GM19324 (cell line): Measurements from ENCODE around the gene NFIA.
A peak's percentile ranks its signal among the peaks of the same experiment; 100 is the strongest.

Experiments used
- ATAC-seq: cut with Tn5 transposase; IDR thresholded peaks from one replicate; pipeline ENCODE4 v1.9.1; 2021; ENCODE audit warnings: mild to moderate bottlenecking, moderate library complexity; ENCODE audit not compliant: unreplicated experiment, low FRiP score

The NFIA gene

DNA sequence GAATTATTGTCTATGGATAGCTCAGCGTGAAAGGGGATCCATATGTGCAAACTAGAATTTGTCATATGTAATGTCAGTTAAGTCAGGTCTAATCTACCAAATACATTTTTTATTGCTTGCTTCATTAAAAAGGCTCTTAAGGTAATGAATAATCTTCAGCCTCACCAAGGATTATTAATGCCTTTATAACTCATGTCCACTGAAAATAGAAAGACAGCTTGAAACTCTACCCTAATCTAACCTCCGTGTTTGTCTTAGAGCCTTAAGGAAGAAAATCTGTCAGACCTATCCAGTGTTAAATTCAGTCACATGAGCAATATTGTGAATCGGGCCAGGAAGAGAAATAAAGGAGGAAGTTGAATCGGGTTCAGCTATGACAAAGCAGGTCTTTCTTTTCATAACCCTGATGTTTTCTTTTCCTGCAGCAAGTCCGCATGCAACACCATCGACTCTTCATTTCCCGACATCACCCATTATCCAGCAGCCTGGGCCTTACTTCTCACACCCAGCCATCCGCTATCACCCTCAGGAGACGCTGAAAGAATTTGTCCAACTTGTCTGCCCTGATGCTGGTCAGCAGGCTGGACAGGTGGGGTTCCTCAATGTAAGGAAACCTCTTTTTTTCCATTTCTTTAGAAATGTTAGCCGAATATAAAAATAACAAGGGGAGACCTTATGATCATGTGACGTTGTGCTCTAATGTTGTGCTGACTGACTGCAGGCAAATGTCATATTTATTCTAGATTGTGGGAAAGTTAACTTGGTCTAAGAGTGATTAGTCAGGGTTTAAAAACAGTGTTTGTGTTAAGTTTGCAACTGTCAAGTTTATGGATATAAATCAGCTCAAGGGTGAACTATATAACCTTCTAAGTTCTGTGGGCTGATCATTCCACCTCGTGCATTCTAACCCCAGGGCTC lies 321.6 kb downstream of the NFIA start:
- no peak for ATAC-seq

DNA sequence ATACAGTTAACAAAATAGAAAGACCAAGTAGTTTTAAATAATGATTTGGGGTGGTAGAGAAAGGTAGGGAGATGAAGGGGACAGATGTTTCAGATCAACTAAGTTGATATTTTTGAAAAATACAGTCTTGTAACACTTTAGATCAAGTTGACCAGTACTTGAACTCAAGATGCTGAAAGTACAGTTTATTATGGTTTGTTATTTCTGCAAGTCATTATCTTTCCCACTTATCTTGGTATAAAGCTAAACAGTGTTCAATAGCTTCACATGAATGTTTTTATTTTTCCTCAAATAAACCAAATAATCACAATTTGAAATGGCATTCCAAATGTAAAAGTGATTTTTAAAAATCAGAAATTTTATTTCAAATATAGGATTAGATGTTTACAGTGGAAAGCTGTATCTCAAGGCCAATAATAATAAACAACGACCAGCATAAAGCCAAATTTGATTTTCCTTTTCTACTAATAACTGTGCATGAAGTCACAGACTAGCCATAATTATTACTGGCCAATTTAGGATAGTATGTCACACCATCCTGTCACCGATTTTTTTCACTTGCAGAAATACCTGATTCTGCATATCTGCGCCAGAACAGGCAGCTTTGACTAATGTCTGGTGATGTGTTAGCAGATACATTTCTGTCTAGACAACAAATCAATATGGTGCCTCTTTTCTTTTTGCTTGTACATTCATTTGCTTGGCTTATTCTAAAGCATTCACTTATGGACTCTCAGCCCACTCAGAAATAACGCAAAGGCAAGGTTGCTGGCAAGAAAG lies 322.4 kb downstream of the NFIA start:
- no peak for ATAC-seq

- no peak for ATAC-seq
These were observed 324.1 kb downstream of the NFIA start for GRCh38 chr1:61406467-61406866.

GRCh38 chr1:61412601-61413000 lies 330.2 kb downstream of the NFIA start:
- ATAC-seq, result no peak

DNA sequence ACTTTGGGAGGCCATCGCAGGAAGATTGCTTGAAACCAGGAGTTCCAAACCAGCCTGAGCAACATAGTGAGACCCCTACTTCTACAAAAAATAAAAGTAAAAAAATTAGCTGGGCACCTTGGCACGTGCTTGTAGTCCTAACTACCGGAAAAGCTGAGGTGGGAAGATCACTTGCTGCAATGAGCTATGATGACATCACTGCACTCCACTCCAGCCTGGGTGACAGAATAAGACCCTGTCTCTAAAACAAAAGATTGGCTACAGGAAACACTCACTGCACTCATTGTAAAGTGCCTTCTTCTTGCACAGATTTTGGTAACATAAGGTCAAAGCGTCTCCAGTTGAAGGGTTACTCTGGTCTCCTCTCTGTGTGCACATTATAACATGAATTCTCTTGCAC lies 336.8 kb downstream of the NFIA start:
- ATAC-seq, result no peak

DNA sequence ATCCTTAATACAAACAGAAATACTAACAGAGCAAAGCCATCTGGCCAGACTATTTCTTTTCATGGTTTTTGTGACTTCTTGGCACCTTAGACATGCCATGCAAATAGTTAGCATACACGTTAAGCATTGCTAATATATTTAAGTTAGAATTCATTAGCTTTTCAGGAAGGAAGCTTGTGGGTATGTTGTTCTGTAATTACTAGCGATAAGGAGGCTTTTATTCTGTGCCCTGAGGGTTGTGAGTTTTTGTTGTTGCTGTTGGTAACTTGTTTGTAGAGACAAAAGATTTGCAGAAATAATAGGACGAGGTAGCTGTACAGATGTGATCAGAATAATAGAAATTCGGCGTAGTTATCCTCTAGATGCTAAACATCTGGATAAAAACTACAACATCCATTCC lies 337.3 kb downstream of the NFIA start:
- ATAC-seq, result no peak

DNA sequence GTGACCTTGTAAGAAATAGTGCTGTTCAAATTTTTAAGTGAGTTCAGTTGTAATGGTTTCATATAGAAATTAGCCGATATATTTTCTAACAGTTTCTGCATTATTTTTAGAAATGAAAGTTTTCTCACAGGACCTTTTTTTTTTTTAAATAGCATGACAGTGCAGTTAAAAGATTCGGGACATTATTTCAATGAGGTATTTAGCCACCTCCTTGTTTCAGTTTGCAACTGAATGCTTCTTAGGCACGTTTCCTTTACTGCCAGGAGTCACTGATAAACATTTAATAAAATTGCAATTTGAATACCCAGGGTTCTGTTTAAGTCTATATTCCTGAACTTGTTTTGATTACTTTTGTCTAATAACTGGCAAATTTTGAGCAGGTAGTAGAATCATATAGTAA lies 337.9 kb downstream of the NFIA start:
- no peak for ATAC-seq

DNA sequence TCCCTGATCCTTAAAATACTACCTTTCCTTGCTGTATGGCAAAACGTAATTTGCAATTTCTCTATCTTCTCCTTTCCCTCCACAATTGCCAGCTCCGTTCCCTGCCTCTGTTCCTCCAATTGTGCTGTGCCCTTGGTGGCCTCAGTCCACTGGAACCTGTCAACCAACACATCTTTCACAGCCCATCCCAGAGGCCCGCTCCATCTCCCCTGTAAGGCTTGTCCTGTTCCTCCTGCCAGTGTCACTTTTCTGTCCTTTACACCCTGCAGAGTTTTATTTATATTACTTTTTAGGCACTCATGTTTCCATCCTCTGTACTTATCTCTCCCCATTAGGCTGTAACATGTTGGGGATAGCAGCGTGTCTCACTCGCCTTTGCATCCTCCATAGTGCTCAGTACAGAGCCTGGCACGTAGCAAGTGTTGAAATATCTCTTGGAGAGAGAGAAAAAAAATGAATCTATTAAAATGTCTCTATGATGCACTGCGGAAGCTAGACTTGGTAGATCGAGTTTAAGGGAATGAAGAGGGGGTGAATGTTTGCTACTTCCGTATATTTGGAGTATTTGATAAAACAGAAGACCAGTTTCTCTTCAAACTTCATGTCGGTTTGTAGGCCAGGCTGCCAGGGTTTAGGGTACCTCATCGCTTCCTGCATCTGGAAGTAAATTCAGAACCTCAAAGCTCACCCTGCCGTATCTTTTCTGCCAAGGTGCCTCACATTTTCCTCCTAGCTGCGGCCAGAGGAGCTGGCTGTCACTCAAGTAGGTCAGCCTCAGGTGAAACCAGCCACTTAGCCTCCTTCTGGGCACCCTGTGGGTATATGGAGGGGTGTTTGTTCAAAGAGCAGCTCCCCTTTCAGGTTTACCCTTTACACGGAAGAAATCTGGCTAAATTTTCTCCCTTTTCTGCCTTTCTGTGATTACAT lies 338.8 kb downstream of the NFIA start:
- no peak for ATAC-seq

GRCh38 chr1:61423643-61424042 lies 341.3 kb downstream of the NFIA start:
- ATAC-seq, result no peak

GRCh38 chr1:61424382-61424781 lies 342.0 kb downstream of the NFIA start:
- ATAC-seq, result no peak

GRCh38 chr1:61425040-61425439 lies 342.7 kb downstream of the NFIA start:
- no peak for ATAC-seq

- no peak for ATAC-seq
These were observed 343.9 kb downstream of the NFIA start for GRCh38 chr1:61426254-61426653.

GRCh38 chr1:61426885-61427284 lies 344.5 kb downstream of the NFIA start:
- no peak for ATAC-seq

- no peak for ATAC-seq
These were observed 345.1 kb downstream of the NFIA start for GRCh38 chr1:61427510-61427909.

GRCh38 chr1:61428146-61428545 lies 345.8 kb downstream of the NFIA start:
- ATAC-seq, result no peak

DNA sequence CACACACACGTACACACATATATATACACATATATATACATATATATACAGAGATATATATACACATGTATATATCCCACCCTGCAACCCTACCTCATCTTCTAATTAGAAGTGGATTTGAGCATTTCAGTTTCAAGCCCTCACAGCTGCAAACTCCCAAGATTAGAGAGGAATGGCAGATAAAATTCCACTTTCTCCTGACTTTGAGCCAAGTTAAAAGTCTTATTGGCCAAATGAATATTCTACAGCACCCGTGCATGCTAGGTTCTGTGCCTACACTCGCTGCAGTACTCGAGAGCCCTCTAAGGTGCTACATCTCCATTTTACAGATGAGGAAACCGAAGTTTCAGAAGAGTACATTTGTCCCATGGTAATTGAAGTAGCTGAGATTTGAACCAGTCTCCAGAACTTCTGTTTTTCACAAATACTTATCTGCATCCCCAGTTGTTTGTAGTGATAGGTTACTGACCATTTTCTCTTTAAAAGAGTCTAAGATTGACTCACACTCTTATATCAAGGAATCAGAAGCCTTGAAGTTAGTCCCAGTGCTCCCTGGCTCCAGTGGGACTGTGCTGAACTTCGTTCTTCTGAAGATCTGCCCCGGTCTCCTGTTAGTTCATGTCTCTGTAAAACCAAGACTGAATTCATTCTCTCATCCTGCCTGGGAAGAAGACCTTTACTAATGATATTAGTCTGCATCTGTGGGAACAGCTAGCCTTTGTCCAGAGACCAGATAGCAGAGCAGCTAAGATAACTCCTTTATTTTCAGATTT lies 350.4 kb downstream of the NFIA start:
- no peak for ATAC-seq

DNA sequence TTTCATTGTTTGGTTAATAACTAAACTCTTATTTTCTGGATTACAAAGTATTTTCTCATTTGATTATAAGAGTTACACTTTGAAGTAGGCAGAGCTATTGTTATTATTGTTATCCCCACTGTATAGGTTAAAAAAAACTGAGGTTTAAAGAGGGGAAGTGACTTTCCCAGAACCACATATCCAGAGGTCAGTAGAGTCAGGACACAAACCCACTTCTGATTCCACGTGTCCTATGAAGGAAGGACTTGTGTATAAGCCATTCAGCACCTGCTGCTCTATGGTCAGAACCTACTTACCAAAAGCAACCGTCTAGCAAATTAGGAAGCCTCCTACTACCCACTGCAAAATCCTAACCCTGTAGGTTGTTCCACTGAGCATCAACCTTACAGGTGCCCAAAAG lies 351.3 kb downstream of the NFIA start:
- peak; percentile 3 for ATAC-seq

DNA sequence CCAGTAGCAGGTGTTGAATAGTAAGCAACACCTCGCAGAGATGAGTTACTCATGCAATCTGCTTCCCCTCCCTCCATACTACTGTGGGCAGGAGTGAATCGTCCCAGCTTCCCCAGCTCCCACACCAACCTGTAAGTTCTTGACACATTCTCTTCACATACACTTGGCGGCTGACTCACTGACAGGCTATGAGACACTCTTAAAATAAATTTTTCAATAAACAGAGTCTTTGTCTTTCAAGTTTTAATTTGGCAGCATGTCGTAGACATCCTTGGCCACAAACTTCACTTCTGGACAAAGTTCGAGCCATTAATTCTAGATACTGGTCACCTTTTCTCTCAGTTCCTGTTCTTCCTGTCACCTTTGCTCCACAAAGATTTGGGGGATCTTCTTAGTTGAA lies 351.9 kb downstream of the NFIA start:
- peak; percentile 51 for ATAC-seq

DNA sequence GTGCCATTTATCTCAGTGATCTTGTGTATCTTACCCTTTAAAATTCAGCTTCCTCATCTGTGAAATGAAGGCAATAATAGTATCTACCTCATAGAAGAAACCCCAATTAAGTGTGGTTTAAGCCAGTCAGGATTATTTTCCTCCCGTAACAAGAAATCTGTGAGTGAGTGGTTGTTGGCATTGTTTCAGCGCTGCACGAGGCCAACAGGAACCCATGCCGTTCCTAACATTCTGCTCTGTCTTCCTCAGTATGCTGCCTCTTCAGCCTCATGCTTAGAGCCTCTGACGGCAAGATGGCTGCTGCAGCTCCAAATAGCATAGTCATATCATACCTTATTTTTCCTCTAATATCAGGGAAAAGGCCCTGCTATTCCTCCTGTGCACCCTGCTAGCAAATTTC lies 352.9 kb downstream of the NFIA start:
- no peak for ATAC-seq

DNA sequence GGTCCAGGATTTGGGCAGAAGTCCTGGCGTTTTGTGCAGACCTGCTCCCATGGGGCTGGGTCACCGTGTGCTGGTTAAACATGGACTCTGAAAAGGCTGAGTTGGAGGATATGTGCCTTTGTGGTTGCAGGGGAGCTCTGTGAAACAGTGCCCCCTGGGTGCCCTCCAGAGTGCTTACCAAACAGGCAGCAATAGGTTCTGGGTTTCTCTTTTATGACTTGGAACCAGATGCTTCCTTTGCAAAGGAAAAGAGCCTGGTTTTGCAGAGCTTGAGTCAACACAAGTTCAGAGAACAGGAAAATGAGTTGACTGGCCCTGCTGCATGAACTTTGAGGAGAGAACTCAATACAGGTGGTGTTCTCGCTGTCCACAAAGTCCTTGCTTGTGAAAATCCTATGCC lies 353.7 kb downstream of the NFIA start:
- no peak for ATAC-seq
